ENCODE results near the gene FAT1.

- TF ChIP-seq CTCF (IDR thresholded peaks at IDR 0.05) (no peak), POLR2A (IDR thresholded peaks at IDR 0.05) (no peak)
Observed at GRCh38 chr4:186739802-186740434, 16.3 kb upstream of the FAT1 start.

Measured in body of pancreas (tissue), 4 donors.